Thyroid gland (tissue), 4 donors: ENCODE data around the gene LRRC4. TPM values are rescaled to one million over a fixed set of nuclear protein-coding genes. Genes with fewer than 3 reads are reported as not detected.
A peak's percentile ranks its signal among the peaks of the same experiment; 100 is the strongest.

ENCODE experiments used
- DNase-seq, 2 donors: peaks; one replicate each; pipeline ENCODE4 v3.0.0-alpha.2; 2019
- H3K27ac ChIP-seq, 3 donors: fragments of 200-600 bp; sonication (generic); 1 replicate in 2 of 3; 2 replicates in 1 of 3; pipeline ENCODE4 v1.5.1; 2016 to 2019; ENCODE audit warnings: mild to moderate bottlenecking in 1 of 3, moderate library complexity in 1 of 3
- H3K27me3 ChIP-seq: fragments of 200-600 bp; sonication (generic); one replicate; pipeline ENCODE4 v1.5.1; 2019
- H3K36me3 ChIP-seq, 2 donors: fragments of 200-600 bp; sonication (generic); one replicate each; pipeline ENCODE4 v1.5.1; 2016 to 2019
- H3K4me1 ChIP-seq, 2 donors: fragments of 200-600 bp; sonication (generic); one replicate each; pipeline ENCODE4 v1.5.1; 2017 to 2019
- H3K4me3 ChIP-seq, 3 donors: fragments of 200-600 bp; sonication (generic); replicated peaks in 1 of 3; 1 replicate in 2 of 3; 2 replicates in 1 of 3; pipeline ENCODE4 v1.5.1; 2016; ENCODE audit warnings: mild to moderate bottlenecking in 1 of 3
- H3K9me3 ChIP-seq: fragments of 200-600 bp; sonication (generic); one replicate; pipeline ENCODE4 v1.5.1; 2017
- CTCF ChIP-seq, 6 experiments: fragments of 200-600 bp in 3 of 6; fragments of 450-650 bp in 3 of 6; sonication (generic) in 3 of 6; IDR thresholded peaks; one replicate each; pipeline ENCODE4 v1.5.1; 2016 to 2019; ENCODE audit warnings: antibody characterized with exemption in 6 of 6, mild to moderate bottlenecking in 2 of 6, inconsistent platforms in 1 of 6, moderate library complexity in 1 of 6
- POLR2A ChIP-seq, 2 donors: fragments of 450-650 bp; IDR thresholded peaks; one replicate each; pipeline ENCODE4 v1.6.1; 2017; ENCODE audit warnings: antibody characterized with exemption in 2 of 2, mild to moderate bottlenecking in 2 of 2, moderate library complexity in 1 of 2
- whole genome bisulfite sequencing, 2 donors: methylation state at CpG; one replicate each; pipeline ENCODE4 v1.1.5; 2017; 5-methylcytosine and 5-hydroxymethylcytosine counted together
- intact Hi-C: fragments of 100-400 bp; cut with DNase I; formaldehyde crosslinking; loops from one replicate; pipeline ENCODE4 v1.15.1; 2023
- total RNA-seq, 4 donors: library from RNA; depleted of rRNA; stranded (reverse); fragments of >200 nt; gene quantifications; one replicate each; pipeline ENCODE4 v1.2.3, GENCODE V29; 2016

LRRC4 gene
- total RNA-seq, 4 donors from 2014 or later = 0.39 to 3.7 (median 0.95) TPM

GRCh38 chr7:128034825-128035224 is 3.6 kb upstream of the LRRC4 start:
- no peak for TF ChIP-seq POLR2A (IDR thresholded peaks at IDR 0.05)
- TF ChIP-seq CTCF (IDR thresholded peaks at IDR 0.05) = no peak
- no peak overlapping the region for H3K4me3 ChIP-seq
- DNase-seq = no peak
- no peaks in the 10 kb centered on the region for H3K27me3 ChIP-seq
- peaks cover 13 to 20% of the 10 kb centered on the region in 2 donors for H3K4me1 ChIP-seq
- H3K36me3 ChIP-seq = no peaks in the 10 kb centered on the region
- WGBS, 2 donors = 48 to 81% methylated on average over 2 of the region's 2 CpGs
- intact Hi-C loops = no loop called here
- H3K9me3 ChIP-seq = no peaks in the 10 kb centered on the region
- no peak overlapping the region for H3K27ac ChIP-seq

DNA sequence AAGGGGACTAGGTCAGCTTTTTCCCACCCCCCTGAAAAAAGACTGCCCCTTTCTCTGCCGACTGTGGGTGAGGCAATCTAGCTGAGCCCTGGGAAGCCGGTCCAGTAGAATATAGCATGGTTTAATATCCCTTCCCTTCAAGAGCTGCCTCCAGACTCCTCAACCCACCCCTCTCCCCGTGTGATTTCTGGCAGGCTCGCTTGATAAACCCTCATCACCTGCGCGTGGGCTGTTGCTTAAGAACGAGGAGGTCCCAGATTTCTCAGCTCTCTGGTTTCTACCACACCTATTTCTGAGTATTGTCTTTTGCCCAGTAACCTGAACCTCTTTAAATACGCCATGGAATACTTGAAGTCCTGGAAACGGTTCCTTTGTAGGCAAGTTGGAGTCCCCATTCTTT is 2.0 kb upstream of the LRRC4 start:
- intact Hi-C loops = no loop called here
- no peak for TF ChIP-seq POLR2A (IDR thresholded peaks at IDR 0.05)
- no peak for TF ChIP-seq CTCF (IDR thresholded peaks at IDR 0.05)
- no peak for DNase-seq
- peaks cover 13 to 20% of the 10 kb centered on the region in 2 donors for H3K4me1 ChIP-seq
- 80 to 81% methylated on average over 9 of the region's 9 CpGs for WGBS, 2 donors
- H3K27ac ChIP-seq = no peak overlapping the region
- no peak overlapping the region for H3K4me3 ChIP-seq
- no peaks in the 10 kb centered on the region for H3K27me3 ChIP-seq
- no peaks in the 10 kb centered on the region for H3K36me3 ChIP-seq
- no peaks in the 10 kb centered on the region for H3K9me3 ChIP-seq

DNA sequence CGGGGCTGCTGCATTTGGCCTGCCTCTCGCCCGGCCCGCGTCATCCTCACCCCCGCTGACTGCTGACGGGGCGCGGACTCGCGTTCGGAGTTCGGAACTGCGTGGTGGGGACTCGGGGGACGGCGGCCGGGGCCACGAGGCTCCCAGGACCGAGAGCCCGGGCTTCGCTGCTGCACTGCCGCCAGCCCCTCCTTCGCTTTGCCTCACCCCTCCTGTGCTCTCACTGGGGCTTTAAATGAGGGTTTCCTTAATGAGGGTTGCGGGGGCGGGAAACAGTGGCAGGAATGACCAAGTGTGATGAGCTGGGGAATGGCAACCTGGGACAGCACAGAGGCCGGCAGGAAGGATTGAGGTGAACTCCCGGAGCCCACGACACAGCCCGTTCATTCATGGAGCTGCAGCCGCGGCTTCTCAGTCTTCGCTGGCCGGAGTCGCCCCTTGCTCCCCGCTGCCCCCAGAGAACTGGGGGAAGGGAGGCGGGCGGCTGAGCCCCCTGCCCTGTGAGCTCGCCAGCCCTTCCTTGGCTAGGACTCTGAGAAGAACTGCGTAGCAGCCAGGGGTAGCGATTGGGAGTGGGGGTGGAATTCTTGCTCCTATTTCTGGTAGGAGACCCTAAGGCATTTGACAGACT is 1.5 kb upstream of the LRRC4 start:
- 31 to 42% methylated on average over 11 to 16 of the region's 41 CpGs for WGBS, 2 donors
- H3K27ac ChIP-seq = no peak overlapping the region

DNA sequence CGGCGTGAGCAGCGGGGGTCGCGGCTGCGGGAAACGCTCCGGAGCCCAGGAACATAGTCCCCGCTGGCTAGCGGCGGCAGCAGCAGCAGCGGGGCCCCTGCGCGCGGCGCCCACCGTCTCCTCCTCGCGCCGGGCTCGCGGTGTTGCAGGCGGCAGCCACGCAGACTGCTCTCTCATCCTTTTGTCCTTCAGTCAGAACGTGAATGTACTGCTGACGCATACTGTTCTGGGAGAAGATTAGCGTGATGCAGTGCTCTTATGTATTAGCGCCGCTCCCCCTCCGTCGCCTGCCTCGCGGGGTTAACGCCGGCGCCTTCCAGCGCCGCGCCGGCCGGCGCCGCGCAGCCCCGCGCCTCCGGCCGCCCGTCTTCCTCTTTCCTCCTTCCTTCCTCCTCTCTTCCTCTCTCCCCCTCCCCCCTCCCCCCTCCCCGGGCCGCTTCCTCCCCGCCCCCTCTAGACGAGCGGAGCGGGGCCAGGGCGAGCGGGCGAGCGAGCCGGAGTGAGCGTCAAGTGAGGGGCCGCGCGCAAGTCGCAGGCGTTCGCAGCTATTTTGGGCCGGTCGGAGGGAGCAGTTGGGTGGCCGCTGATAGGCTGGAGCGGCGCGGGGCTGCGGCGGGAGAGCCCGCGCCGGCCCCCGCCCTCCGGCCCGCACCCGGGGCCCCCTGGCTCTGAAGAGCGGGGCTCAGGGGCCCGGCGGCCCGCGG is 816 bp upstream of the LRRC4 start:
- TF ChIP-seq POLR2A (IDR thresholded peaks at IDR 0.05) (no peak), CTCF (IDR thresholded peaks at IDR 0.05) (peak in 1 of 6 experiments; percentile 5)
- Histone ChIP-seq H3K4me1 (peaks cover 13 to 20% of the 10 kb centered on the region in 2 donors), H3K27ac (no peak overlapping the region), H3K36me3 (no peaks in the 10 kb centered on the region), H3K9me3 (no peaks in the 10 kb centered on the region), H3K4me3 (peak overlapping the region in 1 of 3 donors; percentile 29), H3K27me3 (no peaks in the 10 kb centered on the region)
- intact Hi-C loops = no loop called here
- WGBS, 2 donors = 2 to 4% methylated on average over 28 to 35 of the region's 87 CpGs
- DNase-seq = peak; percentile 16 to 31

More for the DNA sequence above, 1.5 kb upstream of the LRRC4 start:
- H3K4me1 ChIP-seq = peaks cover 13 to 20% of the 10 kb centered on the region in 2 donors
- DNase-seq = peak in 1 of 2 donors; percentile 5
- intact Hi-C loops = no loop called here
- H3K36me3 ChIP-seq = no peaks in the 10 kb centered on the region
- no peaks in the 10 kb centered on the region for H3K27me3 ChIP-seq
- TF ChIP-seq POLR2A (IDR thresholded peaks at IDR 0.05) (no peak), CTCF (IDR thresholded peaks at IDR 0.05) (no peak)
- H3K4me3 ChIP-seq = peak overlapping the region in 1 of 3 donors; percentile 29
- H3K9me3 ChIP-seq = no peaks in the 10 kb centered on the region

GRCh38 chr7:128030263-128030653 is 979 bp downstream of the LRRC4 start:
- peaks cover 13 to 20% of the 10 kb centered on the region in 2 donors for H3K4me1 ChIP-seq
- H3K9me3 ChIP-seq = no peaks in the 10 kb centered on the region
- no peaks in the 10 kb centered on the region for H3K36me3 ChIP-seq
- intact Hi-C loops = no loop called here
- H3K27me3 ChIP-seq = no peaks in the 10 kb centered on the region
- no peak overlapping the region for H3K4me3 ChIP-seq
- TF ChIP-seq CTCF (IDR thresholded peaks at IDR 0.05) = no peak
- no peak for TF ChIP-seq POLR2A (IDR thresholded peaks at IDR 0.05)
- DNase-seq = no peak
- WGBS, 2 donors = 89 to 94% methylated on average over 20 to 21 of the region's 21 CpGs
- H3K27ac ChIP-seq = no peak overlapping the region
